CD4-positive, alpha-beta T cell treated with Interferon alpha-2 for 1 hour (primary cell): ENCODE measurements around the gene TGM2.
A peak's percentile ranks its signal among the peaks of the same experiment; 100 is the strongest.

ENCODE experiments used
- DNase-seq, 2 donors: peaks; one replicate each; pipeline ENCODE4 v3.0.0-alpha.2; 2020 to 2022

The TGM2 gene

DNA sequence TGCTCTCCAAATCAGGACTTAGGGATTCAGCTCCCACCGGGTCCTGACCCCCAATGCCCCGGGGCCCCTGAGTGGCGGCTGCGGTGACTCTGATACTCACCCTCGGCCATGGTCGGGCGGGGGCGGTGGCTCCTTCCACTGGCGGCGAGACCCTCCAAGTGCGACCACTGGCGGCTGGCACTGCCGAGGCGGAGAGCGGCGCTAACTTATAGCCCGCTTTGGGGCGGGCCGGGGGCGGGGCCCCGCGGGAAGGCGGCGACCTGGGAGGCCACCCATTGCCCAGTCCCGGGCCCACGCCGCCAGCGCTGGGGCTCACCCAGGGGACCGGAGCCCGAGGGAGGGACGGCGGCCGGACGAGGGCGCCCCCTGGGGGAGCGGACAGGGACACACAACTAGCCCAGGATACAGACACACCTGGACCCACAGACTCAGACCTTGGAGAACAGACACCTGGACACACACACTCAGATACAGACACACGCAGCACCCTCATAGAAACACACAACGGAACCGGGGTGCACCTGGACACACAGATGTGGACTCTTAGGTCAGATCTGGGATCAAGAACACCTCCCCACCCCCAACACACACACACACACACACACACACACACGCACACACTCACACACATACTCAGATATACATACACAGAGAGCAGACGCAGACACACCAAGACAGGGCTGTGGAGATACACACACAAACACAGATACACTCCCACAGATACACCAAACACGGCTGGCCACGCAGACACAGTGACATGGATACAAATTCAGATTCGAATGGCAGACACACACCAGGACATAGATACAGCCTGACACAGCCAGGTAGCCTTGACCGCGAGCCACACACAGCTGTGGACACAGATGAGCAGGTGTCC, at the start of gene TGM2:
TGM2 (minus strand) TSS at position 182 of the 877 bp plus-strand sequence; CDS start at position 110, 72 bp downstream.
- peak; percentile 47 to 64 for DNase-seq

DNA sequence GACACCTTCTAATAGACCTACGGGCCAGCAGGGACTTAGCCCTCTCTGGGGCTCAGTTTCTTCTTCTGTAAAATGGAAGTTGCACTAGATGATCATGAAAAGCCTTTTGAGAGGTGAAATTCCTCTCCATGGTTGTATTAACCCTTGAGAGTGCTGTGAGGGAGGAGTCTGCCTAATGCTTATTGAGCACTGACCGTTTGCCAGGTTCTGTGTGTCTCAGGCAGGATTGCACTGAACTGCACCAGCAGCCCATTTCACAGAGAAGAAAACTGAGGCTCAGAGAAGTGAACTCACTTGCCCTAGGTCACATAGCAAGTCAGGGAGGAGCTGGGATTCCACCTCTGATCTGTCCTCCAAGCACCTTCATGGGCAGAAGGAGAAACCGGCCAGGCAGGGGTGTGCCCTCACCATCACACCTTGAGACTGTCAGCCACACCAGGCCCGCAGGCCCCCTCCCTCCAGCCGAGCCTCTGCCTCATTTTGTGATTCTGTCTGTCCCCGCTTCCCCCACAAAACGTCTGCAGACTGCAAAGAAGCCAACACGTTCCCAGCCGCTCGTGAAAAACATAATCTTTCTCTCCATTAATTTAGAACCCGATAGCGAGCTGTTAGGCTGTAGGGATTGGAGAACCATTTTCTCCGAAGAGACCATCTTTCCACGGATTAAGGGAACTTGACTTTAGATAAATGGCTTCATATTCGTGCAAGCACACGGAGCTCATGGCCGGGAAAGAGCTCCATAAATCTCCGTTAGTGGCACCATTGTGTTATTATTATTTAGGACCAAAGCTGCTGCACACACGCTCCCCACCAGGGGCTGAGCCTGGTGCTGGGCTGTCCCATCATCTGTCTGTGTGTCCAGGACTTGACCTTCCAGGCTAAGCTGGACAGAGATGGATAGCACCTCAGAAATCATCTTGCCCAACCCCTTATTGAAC, 49.5 kb upstream of the TGM2 start:
- DNase-seq = no peak

DNA sequence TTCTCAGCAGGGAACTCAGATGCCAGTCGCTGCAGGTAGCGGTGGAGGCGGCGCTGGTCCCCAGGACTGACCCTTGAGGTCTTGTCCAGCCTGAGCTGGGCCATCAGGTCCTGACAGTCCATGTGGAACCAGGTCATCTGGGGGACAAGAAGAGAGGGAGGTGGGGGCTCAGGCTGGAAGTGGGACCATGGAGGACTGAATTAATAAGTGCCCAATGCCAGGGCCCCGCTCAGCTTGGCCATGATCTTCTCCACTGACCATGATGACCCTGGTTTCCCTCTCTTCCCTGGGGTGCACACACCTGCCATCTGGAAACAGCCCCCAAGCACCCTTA, 48.5 kb upstream of the TGM2 start:
- DNase-seq = no peak

DNA sequence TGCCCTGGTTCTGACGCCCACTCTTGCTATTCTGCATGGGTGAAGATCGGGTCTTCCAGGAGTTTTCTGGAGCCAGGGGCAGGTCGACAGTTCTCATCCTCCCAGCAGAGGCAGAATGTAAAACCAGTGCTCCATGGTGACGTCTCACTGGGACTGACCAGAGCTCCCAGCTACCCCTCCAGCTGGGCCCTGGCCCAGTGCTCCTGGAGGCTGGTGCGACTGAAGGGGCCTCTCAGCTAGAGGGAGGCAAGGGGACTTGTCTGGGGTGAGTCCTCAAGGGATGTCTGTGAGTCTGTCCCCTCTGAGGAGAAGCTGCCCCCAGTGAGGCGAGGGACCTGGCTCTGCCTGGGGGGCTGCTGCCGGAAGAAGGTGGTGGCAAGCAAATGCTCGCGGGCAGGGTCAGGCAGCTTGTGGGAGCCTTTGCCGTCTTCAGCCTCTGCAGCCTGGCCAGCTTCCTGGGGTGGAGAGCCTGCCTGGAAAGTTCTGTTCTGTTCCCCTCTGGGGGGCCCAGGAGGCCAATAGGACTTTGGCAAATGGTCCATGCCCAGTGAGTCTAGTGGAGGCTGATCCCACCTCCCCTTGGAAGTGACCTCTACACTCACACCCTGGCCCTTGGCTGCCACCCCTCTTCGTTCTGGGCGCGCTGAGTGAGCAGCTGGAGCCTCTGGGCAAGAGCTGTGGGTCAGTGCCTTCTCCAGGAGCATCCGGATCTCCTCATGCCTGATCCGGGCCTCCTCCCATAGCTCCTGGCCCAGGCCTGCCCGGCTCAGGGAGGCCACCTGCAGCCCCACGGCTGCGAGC, 47.9 kb upstream of the TGM2 start:
- no peak for DNase-seq

DNA sequence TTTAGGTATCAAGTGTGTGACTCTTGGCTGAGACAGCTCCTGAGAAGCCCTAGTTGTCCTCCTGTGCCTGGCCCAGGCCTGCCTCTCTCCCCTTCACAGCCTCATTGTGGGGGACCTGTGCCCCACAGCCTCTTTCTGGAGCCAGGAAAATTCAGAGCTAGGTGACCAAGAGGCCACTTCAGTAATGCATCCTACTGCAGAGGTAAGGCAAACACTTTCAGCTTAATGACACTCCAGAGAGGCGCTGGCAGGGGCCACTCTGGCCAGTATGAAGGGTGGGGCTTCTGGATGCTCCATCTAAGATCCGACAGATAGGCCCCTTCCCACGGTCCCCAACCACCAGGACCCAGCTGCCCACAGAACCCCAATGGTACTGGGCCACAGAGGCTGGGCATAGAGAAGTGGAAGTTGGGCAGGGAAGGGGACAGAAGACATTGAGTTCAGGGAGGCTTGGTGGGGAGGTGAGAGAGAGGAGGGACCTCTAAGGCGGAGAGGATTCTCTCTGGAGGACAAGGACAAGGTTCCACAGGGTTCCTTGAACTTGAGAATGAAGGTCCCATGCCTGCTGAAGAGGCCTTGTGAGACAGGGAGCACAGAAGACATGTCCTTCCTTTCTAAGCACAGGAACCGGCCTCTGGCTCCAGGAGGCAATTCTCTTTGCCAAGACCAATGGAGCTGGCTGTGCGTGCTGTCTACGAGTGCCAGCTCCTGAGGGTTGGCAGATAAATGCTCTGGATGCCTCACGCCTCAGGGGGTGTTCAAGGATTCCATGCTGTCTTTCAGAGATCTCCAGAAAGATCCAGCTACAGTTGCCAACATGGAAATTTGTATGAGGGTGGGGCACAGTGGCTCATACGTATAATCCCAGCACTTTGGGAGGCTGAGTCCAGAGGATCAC, 46.4 kb upstream of the TGM2 start:
- DNase-seq = no peak

DNA sequence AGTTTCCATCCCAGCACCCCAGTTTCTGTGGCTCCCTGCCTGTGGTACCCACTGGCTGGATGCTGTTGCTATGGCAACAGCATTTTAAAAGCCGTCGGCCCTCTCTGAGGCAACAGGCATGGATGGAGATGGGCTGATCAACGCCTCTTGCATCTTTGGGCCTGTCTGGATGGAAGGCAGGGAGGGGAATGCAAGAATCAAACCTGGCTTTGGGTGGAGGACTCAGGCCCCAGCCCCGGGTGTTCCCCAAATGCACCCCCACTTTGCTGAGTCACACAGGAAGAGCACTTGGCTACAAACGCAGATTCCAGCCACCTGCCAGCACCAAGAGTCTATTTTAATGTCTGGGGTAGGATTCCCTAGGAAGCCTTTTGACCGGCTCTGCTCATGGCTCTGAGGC, 45.7 kb upstream of the TGM2 start:
- DNase-seq = peak in 1 of 2 donors; percentile 15

DNA sequence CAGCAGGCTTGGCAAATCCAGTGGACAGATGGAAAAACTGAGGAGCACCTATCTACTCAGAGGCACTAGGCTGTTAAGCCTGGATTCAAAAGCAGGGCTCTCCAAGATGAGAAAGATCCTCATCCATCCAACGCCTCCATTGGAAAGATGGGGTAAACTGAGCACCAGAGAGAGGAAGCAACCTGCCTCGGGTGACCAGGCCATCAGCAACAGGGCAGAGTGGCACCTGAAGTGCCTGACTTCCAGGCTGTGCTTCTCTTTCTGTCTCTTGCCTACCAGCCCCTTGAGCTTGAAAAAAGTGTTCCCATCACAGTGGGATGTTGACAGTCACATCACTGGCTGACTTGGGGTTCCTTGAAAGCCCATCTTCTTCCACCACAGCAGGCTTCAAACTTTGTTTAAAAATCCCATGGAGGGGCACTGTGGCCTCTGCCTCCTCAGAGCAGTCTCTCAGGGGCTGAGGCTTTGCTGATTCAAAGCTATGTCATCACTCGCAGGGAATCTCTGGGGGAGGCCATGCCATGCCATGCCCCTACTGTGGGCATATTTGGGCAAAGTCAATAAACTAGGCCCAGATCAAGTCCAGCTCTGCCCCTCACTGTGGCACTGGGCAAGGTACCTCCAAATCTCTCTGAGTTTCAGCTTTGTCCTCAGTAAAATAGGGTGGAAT, 44.8 kb upstream of the TGM2 start:
- DNase-seq = no peak

DNA sequence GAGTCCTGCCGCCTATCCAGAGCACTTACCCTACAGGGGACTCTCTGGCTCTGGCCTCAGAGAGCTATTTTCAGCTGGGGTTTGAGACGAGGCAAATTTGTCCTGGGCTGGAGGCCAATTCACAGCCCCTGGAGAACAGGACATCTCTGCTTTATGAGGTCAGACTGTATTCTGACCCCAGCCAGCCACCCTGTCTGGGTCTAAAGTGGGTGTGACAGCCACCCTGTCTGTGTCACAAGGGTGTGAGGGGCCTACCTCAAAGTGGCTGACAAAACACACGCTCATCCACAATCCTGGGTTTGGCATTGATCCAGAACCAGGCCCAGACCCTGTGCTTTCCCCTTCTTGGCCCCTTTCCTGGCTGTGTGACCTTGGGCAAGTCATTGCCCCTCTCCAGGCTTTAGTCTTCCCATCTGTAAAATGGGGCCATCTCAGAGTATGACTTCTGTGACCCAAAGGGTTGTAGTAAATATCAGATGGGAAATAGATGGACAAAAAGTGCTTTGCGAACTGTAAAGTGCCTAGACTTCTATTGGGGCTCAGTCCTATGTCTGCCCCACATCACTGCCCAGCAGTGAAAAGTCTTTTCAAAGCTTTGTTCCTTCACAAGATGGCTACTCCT, 44.1 kb upstream of the TGM2 start:
- DNase-seq = no peak

DNA sequence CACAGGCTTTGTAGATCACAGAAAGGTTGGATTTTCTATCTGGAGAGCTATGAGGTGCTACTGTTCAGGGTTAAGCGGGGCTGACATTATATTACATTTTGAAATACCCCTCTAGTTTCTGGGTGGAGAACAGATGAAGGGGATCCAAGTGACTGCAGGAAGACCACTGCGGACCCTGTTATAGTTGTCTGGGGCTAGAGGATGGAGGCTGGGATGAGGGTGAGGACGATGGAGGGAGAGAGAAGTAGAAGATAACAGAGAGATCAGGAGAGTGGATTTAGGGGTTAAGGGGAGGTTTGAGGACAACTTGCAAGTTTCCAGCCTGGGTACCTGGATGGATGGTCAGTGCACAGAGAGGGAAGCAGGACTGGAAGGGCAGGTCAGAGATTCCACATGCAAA, 43.5 kb upstream of the TGM2 start:
- DNase-seq = no peak

DNA sequence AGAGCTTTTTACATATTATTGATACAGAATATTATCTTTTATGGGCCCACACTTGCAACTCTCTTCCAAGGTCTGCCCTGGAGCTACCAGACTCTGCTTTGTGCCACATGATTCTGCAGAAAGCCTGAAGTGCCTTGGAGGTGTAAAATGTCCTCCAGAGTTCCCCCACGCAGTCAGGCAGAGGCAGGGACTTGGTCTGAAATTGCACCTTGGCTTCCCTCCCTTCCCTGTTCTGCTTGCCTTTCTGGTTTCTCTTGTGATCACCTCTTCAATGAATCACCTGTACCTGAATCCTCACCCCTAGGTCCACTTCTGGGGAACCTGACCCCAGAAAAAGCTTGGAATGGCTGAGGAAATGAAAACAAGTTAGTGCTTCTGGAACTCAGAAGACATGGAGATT, 43.0 kb upstream of the TGM2 start:
- DNase-seq = no peak

DNA sequence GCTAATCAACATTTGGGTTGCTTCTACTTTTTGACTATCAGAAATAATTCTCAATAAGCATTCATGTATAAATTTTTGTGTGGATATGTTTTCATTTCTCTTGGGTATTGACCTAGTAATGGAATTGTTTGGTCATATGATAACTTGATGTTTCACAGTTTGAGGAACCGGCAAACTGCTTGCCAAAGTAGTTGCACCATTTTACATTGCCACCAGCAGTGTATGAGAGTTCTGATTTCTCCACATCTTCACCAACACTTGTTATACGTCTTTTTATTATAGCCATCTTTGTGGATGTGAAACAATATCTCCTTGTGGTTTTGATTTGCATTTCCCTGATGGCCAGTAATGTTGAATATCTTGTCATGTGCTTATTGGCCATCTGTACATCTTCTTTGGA, 42.6 kb upstream of the TGM2 start:
- DNase-seq = no peak

DNA sequence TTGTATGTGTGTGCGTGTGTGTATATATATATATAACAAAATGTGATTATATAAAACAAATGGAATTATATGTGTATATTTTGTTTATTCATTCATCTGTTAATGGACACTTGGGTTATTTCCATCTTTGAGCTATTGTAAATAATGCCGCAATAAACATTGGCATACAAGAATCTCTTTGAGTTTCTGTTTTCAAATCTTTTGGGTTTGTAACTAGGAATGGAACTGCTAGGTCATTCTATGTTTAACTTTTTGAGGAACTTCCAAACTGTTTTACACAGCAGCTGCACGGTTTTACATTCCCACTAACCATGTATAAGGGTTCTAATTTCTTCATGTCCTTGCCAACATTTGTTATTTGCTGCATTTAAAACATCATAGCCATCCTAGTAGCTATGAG, 39.9 kb upstream of the TGM2 start:
- no peak for DNase-seq

DNA sequence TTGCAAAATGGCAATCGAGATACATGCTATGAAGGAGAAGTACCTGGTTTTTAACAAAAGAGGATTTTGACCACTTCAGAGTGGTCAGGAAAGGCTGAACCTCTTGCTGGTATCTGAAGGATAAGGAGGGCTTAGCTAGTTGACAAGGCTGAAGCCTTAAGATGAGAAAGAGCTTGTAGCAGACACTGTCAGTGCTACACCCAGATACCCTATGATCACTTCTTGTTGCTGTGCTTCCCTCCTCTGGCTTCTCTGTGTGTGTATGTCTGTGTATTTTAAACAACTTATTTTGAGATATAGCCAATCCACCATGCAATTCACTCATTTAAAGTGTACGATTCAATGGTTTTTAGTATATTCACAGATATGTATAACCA, 38.9 kb upstream of the TGM2 start:
- DNase-seq = no peak

DNA sequence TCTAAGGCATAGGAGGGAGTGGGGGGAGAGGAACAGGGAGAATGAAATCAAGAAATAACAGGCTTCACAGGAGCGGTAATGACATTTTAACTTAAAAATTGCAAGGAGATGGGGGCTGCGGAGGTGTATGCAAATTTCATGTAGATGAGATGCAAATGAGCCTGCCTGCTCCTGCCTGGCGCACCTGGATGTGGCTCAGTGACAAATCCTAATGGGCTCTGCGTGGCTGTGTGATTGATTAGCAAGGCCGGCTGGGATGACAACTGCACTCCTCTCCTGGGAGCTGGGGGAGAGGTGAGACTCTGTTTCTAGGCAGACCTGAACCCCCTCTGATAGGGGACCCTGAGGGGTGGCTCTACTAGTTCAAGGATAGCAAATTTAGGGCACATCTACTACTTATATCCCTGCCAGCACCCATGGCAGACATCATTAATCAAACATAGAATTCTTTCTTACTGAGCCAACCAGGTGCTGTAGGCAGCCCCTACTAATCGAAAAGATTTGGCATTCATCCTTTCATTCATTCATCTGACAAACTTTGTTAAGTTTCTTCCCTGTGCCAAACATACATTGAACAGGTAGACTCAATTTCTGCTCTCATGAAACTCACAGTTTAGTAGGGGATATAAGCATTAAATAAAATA, 38.4 kb upstream of the TGM2 start:
- DNase-seq = no peak

DNA sequence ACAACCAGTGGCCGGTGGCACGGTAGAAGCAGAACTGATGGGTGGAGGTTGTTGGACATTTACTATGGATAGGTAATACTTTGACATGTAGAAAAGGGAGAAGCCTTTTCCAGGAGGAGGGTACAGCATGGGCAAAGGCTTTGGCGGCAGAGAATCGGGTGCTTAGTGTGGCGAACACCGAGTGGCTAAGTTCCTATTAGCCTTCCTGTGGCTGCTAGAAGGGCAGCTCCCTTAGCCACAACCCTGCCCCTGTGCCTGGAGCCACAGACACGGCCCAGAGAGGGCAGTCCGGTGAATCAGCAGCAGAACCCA, 37.9 kb upstream of the TGM2 start:
- no peak for DNase-seq

DNA sequence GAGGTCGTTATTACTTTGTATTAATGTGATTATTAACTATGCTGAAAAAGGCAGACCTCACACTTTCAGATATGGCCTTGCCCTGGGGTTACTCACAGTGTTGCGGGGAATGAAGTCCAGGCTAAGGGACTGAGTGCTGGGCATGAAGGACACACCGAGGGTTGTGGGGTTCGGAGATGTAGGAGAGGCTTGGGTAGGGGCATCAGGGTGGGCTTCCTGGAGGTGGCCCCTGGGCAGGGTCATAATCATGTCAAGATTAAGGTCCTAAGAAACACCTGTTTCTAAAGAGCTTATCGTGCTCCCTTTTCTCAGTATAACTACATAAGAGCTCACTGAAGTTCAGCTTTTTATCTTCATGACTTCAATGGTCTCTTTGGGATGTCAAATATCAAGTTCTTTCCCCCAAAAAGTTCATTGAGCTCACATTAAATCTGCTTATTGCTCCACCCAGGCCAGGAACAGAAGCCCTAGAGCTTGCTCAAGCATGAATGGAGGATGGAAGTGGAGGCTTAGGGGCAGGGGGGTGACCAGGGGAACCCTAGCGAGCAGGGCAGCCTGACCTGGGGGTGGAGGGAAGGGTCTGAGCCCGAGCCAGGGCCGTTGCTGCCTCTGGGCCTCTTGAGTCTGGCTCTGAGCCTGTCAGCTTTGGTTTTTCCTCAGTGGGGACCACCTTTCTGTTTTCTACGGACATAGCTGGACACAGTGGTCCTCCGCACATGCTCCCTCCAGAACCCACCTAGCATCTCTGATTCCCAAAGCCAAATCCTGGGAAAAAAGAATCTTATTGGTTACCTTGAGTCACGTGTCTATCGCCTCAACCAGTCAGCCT, 37.3 kb upstream of the TGM2 start:
- DNase-seq = no peak

DNA sequence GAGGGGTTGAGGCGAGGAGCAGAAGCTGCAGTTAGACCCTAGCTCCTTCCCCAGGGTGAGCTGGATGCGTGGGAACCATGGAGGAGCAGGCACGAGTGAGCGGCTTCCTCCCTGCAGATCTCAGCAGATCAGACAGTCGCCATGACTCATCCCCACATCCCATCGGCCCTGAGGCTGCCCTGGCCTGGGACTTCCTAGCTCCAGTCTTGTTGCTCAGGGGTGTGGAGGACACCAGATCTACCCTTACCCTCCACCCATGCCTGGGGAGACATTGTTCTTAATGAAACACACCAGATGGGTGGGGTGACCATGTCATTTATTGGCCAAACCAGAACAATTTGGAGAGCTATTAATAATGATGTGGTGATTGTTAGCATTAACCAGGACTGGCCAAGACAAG, 36.3 kb upstream of the TGM2 start:
- peak in 1 of 2 donors; percentile 39 for DNase-seq

DNA sequence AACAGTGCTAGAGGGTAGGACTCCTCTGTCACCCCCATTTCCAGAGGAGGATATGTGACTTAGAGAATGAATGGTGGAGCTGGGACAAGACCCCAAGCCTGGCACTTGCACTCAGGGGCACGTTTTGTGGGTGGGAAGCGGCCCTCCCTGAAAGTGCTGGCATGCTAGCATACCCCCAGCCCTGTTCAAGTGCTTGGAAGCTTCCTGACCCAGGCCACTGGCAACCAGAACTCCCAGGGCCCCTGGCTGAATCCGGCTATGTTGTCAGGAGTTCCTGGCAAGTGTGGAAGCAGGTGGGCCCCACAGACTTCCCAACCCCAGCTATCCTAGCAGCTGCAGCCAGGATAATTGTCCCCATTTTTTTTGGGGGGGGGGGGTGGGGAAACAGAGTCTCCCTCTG, 35.6 kb upstream of the TGM2 start:
- DNase-seq = no peak

DNA sequence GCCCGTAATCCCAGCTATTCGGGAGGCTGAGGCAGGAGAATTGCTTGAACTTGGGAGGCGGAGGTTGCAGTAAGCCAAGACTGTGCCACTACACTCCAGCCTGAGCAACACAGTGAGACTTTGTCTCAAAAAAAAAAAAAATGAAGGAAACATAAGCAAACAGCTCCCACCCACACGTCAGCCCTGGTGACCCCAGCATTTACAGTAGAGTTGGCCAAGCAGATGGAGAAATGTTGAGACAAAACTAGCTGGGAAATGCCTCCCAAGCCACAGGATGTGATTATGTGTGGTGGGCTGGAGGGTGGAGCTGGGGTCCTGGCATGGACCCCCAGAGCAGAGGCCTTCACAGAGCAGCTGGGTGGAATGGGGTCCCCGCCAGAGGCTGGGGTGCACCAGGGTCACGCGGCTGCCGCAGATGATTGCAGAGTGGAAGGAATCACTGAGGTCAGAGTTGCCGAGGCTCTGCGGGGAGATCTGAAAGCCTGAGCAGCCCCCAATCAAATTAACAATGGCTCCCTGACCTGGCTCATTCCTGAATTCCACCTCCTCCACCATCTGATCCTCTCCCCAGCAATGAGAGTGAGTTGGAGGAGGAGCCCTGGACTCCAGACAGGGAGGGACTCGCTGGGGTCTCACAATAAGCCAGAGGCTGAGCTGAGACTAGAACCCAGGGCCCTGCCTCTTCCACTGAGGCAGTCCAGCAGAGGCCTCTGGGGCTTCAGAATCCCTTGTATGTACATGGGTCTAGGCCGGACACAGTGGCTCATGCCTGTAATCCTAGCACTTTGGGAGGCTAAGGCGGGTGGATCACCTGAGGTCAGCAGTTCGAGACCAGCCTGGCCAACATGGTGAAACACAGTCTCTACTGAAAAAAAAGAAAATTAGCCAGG, 34.7 kb upstream of the TGM2 start:
- DNase-seq = no peak
